Neural cell (in vitro differentiated cells): ENCODE data around the gene NUP54. TPM values are rescaled to one million over a fixed set of nuclear protein-coding genes. Genes with fewer than 3 reads are reported as not detected.

Source experiments
- H2AFZ ChIP-seq: fragments of 200-600, 300-800 bp; sonication (generic), shearing (Covaris generic); 2 replicates; pipeline ENCODE4 v1.6.0; 2014; ENCODE audit warnings: low read depth, mild to moderate bottlenecking, antibody characterized with exemption, low read length, moderate library complexity
- H3F3A ChIP-seq: fragments of 200-600 bp; shearing (Covaris generic); 2 replicates; pipeline ENCODE4 v1.6.1; 2016; ENCODE audit warnings: mild to moderate bottlenecking, moderate library complexity, mixed read lengths, antibody characterized with exemption, low read length; ENCODE audit not compliant: insufficient read depth, poor library complexity, severe bottlenecking
- H3K27ac ChIP-seq: fragments of 200-600, 300-800 bp; sonication (generic), shearing (Covaris generic); 2 replicates; pipeline ENCODE4 v1.5.1; 2014; ENCODE audit warnings: mild to moderate bottlenecking, low read length, moderate library complexity
- H3K27me3 ChIP-seq: fragments of 300-800, 200-600 bp; sonication (generic), shearing (Covaris generic); 2 replicates; pipeline ENCODE4 v1.6.0; 2014; ENCODE audit warnings: mild to moderate bottlenecking, low read depth, low read length, moderate library complexity; ENCODE audit not compliant: insufficient read depth
- H3K36me3 ChIP-seq: fragments of 300-800, 200-600 bp; sonication (generic), shearing (Covaris generic); 2 replicates; pipeline ENCODE4 v1.5.1; 2014; ENCODE audit warnings: mild to moderate bottlenecking, antibody characterized with exemption, low read length, moderate library complexity; ENCODE audit not compliant: insufficient read depth
- H3K4me2 ChIP-seq: fragments of 300-800, 200-600 bp; sonication (generic), shearing (Covaris generic); 2 replicates; pipeline ENCODE4 v1.6.0; 2014; ENCODE audit warnings: mild to moderate bottlenecking, low read length
- H3K4me3 ChIP-seq: fragments of 300-800, 200-600 bp; sonication (generic), shearing (Covaris generic); 2 replicates; pipeline ENCODE4 v1.5.1; 2014; ENCODE audit warnings: mild to moderate bottlenecking, low read length, moderate library complexity
- H3K79me2 ChIP-seq: fragments of 200-600 bp; shearing (Covaris generic); replicated peaks from 2 replicates; pipeline ENCODE4 v1.6.0; 2014; ENCODE audit warnings: mild to moderate bottlenecking, low read length, moderate library complexity; ENCODE audit not compliant: insufficient read depth
- H3K9ac ChIP-seq: fragments of 300-800, 200-600 bp; sonication (generic), shearing (Covaris generic); 2 replicates; pipeline ENCODE4 v1.6.1; 2016; ENCODE audit warnings: mild to moderate bottlenecking, low read length, mixed read lengths
- H3K9me2 ChIP-seq: fragments of 200-600 bp; shearing (Covaris generic); 2 replicates; pipeline ENCODE4 v1.6.1; 2016; ENCODE audit warnings: mild to moderate bottlenecking, low read length, mixed read lengths; ENCODE audit not compliant: insufficient read depth
- H3K9me3 ChIP-seq: fragments of 200-600, 300-800 bp; sonication (generic), shearing (Covaris generic); 2 replicates; pipeline ENCODE4 v1.6.1; 2016; ENCODE audit warnings: mild to moderate bottlenecking, mixed run types, low read length, moderate library complexity, mixed read lengths
- H4K20me1 ChIP-seq: fragments of 200-600 bp; shearing (Covaris generic); 2 replicates; pipeline ENCODE4 v1.6.1; 2016; ENCODE audit warnings: mild to moderate bottlenecking, mixed run types; ENCODE audit not compliant: insufficient read depth
- EP300 ChIP-seq: fragments of 450-650 bp; conservative IDR thresholded peaks from 2 replicates; pipeline ENCODE4 v1.6.1; 2014; ENCODE audit warnings: antibody characterized with exemption, mild to moderate bottlenecking, moderate library complexity; ENCODE audit not compliant: poor library complexity, severe bottlenecking
- EZH2 ChIP-seq: fragments of 200-600, 300-800 bp; shearing (Covaris generic), sonication (generic); IDR thresholded peaks from 2 replicates; pipeline ENCODE4 v1.6.1; 2014; ENCODE audit warnings: antibody characterized with exemption, low read length, borderline replicate concordance, mild to moderate bottlenecking; ENCODE audit not compliant: insufficient read depth, poor library complexity, severe bottlenecking
- MXI1 ChIP-seq: fragments of 450-650 bp; conservative IDR thresholded peaks from 2 replicates; pipeline ENCODE4 v1.6.1; 2014; ENCODE audit warnings: antibody characterized with exemption, mild to moderate bottlenecking; ENCODE audit not compliant: poor library complexity, severe bottlenecking
- POLR2AphosphoS5 ChIP-seq: IDR thresholded peaks from 2 replicates; pipeline ENCODE4 v1.6.1; 2012
- RAD21 ChIP-seq: fragments of 450-650 bp; conservative IDR thresholded peaks from 2 replicates; pipeline ENCODE4 v1.6.1; 2014; ENCODE audit warnings: antibody characterized with exemption, mild to moderate bottlenecking, moderate library complexity
- REST ChIP-seq: IDR thresholded peaks from 2 replicates; pipeline ENCODE4 v1.6.1; 2012; ENCODE audit warnings: borderline replicate concordance
- SMC3 ChIP-seq: fragments of 450-650 bp; conservative IDR thresholded peaks from 2 replicates; pipeline ENCODE4 v1.6.1; 2014; ENCODE audit warnings: antibody characterized with exemption, mild to moderate bottlenecking, moderate library complexity; ENCODE audit not compliant: poor library complexity
- TAF1 ChIP-seq: IDR thresholded peaks from 2 replicates; pipeline ENCODE4 v1.6.1; 2012; ENCODE audit warnings: low read depth
- polyA plus RNA-seq: library from polyadenylated mRNA; depleted of rRNA; stranded (reverse); fragments of >200 nt; gene quantifications from 2 replicates; pipeline ENCODE4 v1.2.3, GENCODE V29; 2014
- TF ChIP-seq, protein P1 (sequence below): fragments of 450-650 bp; IDR thresholded peaks from 2 replicates; pipeline ENCODE4 v1.5.1; 2014; ENCODE audit warnings: antibody characterized with exemption, mild to moderate bottlenecking, moderate library complexity; ENCODE audit not compliant: poor library complexity, severe bottlenecking

The NUP54 gene
- polyA plus RNA-seq, 1 donor from 2014 or later: 103 TPM

DNA sequence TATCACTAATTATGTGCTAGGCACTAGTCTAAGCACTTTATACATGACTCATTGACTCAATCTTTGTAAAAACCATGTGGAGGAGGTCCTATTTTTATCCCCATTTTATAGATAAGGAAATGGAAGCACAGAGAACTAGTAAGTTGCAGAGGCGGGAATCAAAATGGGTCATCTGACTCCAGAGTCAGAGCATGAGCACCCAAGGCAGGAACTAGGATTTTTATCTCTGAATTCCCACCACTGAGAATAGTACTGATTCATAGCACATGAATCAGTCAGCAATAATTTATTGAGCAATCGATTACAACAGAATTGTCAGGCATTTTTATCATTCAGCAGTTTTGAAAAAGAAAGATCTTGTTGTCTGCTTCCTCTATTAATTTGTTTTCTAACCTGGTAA is 46.1 kb upstream of the NUP54 start:
- no peaks in the 10 kb centered on the region for H3K9me3 ChIP-seq
- H3K4me3 ChIP-seq: no peak overlapping the region
- no peak overlapping the region for H3K27ac ChIP-seq
- no peaks in the 10 kb centered on the region for H4K20me1 ChIP-seq
- no peak overlapping the region for H3K9ac ChIP-seq
- no peaks in the 10 kb centered on the region for H3K27me3 ChIP-seq
- no peaks in the 10 kb centered on the region for H3F3A ChIP-seq
- H3K4me2 ChIP-seq: no peak overlapping the region
- H2AFZ ChIP-seq: no peak overlapping the region
- no peaks in the 10 kb centered on the region for H3K9me2 ChIP-seq
- H3K36me3 ChIP-seq: peaks cover 19% of the 10 kb centered on the region
- peaks cover 10% of the 10 kb centered on the region for H3K79me2 ChIP-seq
- TF ChIP-seq RAD21: no peak
- no peak for TF ChIP-seq POLR2AphosphoS5
- TF ChIP-seq, protein P1, sequence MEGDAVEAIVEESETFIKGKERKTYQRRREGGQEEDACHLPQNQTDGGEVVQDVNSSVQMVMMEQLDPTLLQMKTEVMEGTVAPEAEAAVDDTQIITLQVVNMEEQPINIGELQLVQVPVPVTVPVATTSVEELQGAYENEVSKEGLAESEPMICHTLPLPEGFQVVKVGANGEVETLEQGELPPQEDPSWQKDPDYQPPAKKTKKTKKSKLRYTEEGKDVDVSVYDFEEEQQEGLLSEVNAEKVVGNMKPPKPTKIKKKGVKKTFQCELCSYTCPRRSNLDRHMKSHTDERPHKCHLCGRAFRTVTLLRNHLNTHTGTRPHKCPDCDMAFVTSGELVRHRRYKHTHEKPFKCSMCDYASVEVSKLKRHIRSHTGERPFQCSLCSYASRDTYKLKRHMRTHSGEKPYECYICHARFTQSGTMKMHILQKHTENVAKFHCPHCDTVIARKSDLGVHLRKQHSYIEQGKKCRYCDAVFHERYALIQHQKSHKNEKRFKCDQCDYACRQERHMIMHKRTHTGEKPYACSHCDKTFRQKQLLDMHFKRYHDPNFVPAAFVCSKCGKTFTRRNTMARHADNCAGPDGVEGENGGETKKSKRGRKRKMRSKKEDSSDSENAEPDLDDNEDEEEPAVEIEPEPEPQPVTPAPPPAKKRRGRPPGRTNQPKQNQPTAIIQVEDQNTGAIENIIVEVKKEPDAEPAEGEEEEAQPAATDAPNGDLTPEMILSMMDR: no peak
- TF ChIP-seq EZH2: no peak
- no peak for TF ChIP-seq REST
- no peak for TF ChIP-seq MXI1
- no peak for TF ChIP-seq SMC3
- TF ChIP-seq TAF1: no peak

- Histone ChIP-seq H3K79me2 (peaks cover 14% of the 10 kb centered on the region), H2AFZ (no peak overlapping the region), H3K9ac (no peak overlapping the region), H3K27me3 (no peaks in the 10 kb centered on the region), H3K9me3 (no peaks in the 10 kb centered on the region), H3K4me2 (no peak overlapping the region), H3K27ac (no peak overlapping the region), H4K20me1 (no peaks in the 10 kb centered on the region), H3F3A (no peaks in the 10 kb centered on the region), H3K4me3 (no peak overlapping the region), H3K36me3 (peaks cover 19% of the 10 kb centered on the region), H3K9me2 (no peaks in the 10 kb centered on the region)
- no peak for TF ChIP-seq EZH2
- TF ChIP-seq, protein P1: no peak
- no peak for TF ChIP-seq REST
- no peak for TF ChIP-seq RAD21
- no peak for TF ChIP-seq MXI1
- no peak for TF ChIP-seq POLR2AphosphoS5
- no peak for TF ChIP-seq SMC3
- TF ChIP-seq EP300: no peak
- no peak for TF ChIP-seq TAF1
Measured at GRCh38 chr4:76192236-76192635, 44.0 kb upstream of the NUP54 start.
